GM18868 (cell line): Measurements from ENCODE around the gene EFCAB6.

Experiments
- ATAC-seq: cut with Tn5 transposase; IDR thresholded peaks from one replicate; pipeline ENCODE4 v1.9.1; 2021; ENCODE audit warnings: mild to moderate bottlenecking, moderate library complexity; ENCODE audit not compliant: unreplicated experiment

EFCAB6 gene

GRCh38 chr22:43488031-43488866 lies 323.9 kb downstream of the EFCAB6 start:
- ATAC-seq: no peak

- no peak for ATAC-seq
Observed at GRCh38 chr22:43487311-43488030, 324.6 kb downstream of the EFCAB6 start.

- ATAC-seq: no peak
Observed at GRCh38 chr22:43485502-43486089, 326.5 kb downstream of the EFCAB6 start.

- ATAC-seq: no peak
Observed at GRCh38 chr22:43484227-43484626, 327.9 kb downstream of the EFCAB6 start.

DNA sequence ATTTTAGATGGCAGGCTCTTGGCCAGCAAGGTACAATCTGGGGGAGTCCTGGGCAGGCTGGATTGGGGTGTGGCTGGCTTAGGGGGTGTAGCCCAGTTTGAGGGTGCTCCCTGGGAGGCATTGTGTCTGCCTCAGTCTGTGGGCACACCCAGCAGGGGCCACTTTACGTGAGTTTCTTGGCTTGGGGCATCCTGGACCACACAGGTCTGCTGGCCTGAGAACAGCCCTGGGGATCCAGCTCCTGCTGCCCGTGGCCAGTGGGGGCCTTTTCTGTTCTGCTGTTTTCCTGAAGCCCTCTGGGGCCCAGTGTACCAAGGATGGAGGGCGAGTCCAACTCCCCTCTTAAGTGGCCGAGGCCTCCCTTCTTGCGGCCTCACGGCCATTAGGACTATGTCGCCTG lies 328.4 kb downstream of the EFCAB6 start:
- no peak for ATAC-seq

DNA sequence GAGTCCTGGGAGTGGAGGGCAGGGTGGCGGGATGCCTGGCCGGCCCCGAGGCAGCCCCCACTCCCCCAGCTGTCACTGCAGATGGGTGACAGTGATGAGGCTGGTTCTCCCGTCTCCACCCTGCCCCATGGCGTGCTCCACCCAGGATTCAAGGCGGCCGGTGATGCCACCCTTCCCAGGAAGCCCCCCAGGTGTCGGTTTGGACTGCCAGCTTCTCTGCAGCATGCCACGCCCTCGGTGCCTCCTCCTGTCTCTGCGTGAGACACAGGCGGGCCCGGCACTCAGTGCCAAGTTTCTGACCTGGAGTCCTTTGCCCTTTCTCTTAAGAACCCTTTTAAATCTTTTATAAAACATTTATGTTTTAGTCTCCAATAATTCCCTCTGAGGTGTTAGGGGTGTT lies 328.8 kb downstream of the EFCAB6 start:
- ATAC-seq: no peak

GRCh38 chr22:43482318-43482625 lies 329.8 kb downstream of the EFCAB6 start:
- no peak for ATAC-seq

DNA sequence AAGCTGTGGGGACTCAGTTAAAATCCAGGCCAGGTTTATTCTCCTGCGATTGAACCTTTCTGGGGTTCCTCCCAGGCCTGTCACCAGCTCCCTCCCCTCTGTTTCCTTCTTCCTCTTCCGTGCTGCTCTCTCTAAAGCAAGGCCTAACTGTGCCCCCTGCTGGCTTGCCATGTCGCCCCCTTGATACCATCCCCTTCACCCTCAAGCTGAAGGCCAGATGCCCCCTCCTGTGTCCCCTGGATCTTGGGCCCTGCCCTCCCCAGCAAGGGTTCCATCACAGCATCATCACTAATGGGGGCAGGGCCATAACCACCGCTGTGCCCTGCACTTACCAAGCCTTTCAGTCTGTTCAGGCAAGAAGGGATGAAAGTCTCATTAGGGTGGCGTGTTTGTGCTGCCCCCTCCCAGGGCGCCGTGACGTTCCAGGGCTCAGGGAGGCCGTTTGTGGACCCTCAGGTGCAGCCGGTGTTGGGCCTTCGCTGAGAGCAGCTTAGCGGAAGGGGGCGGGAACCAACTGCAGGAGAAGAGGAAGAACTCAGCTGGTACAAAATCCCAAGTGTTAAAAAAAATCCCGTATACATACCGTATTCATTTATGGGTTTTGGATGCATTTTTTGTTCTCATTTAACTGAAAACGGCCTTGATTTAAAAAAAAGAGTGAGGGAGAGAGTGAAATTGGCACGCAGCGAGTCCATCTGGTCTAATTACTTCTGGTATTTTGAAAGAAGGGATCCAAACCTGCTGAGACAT lies 330.4 kb downstream of the EFCAB6 start:
- no peak for ATAC-seq

DNA sequence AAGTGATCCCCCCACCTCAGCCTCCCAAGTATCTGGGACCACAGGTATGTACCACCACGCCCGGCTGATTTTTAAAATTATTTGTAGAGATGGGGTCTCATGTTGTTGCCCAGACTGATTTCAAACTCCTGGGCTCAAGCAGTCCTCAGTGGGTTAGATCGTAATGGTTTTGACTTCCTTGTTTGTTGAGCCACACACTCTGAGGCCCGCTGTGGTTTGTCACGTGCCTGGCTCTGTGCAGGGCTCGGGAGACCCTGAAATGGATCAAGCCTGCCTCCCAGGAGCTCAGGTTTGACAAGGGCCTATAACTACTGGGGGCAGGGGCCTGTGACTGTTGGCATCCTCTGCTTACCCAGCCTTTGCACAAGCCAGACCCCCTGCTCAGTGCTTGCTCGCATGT lies 332.1 kb downstream of the EFCAB6 start:
- ATAC-seq: no peak

GRCh38 chr22:43479301-43479950 lies 332.7 kb downstream of the EFCAB6 start:
- ATAC-seq: no peak
